HG03469 (cell line): ENCODE results near the gene UQCR10.
A peak's percentile ranks its signal among the peaks of the same experiment; 100 is the strongest.

Experiments used
- ATAC-seq: cut with Tn5 transposase; IDR thresholded peaks from one replicate; pipeline ENCODE4 v1.9.1; 2021; ENCODE audit warnings: mild to moderate bottlenecking, moderate library complexity, moderate number of reproducible peaks; ENCODE audit not compliant: unreplicated experiment

The UQCR10 gene

GRCh38 chr22:29767171-29768051, at the start of gene UQCR10:
TSS of gene UQCR10 (plus strand) at chr22:29767369. CDS start at chr22:29767399, 30 bp downstream.
- peak; percentile 34 for ATAC-seq

GRCh38 chr22:29717789-29718188, 49.4 kb upstream of the UQCR10 start:
- no peak for ATAC-seq

GRCh38 chr22:29718949-29719898, 47.9 kb upstream of the UQCR10 start:
- ATAC-seq: no peak

GRCh38 chr22:29719899-29720645, 47.1 kb upstream of the UQCR10 start, which contains the start of gene CABP7:
TSS of gene CABP7 (plus strand) at chr22:29720003. CDS start at chr22:29720425, 422 bp downstream.
- no peak for ATAC-seq

GRCh38 chr22:29720811-29721323, 46.3 kb upstream of the UQCR10 start:
- no peak for ATAC-seq

- no peak for ATAC-seq
These were observed 45.0 kb upstream of the UQCR10 start for GRCh38 chr22:29722151-29722550.

- ATAC-seq: no peak
These were observed 44.6 kb upstream of the UQCR10 start for GRCh38 chr22:29722587-29722986.

- no peak for ATAC-seq
These were observed 43.4 kb upstream of the UQCR10 start for GRCh38 chr22:29723766-29724165.

GRCh38 chr22:29724843-29725242, 42.3 kb upstream of the UQCR10 start:
- no peak for ATAC-seq

GRCh38 chr22:29726106-29726505, 41.1 kb upstream of the UQCR10 start:
- ATAC-seq: no peak

GRCh38 chr22:29726512-29727130, 40.5 kb upstream of the UQCR10 start:
- no peak for ATAC-seq

GRCh38 chr22:29727131-29727523, 40.0 kb upstream of the UQCR10 start:
- ATAC-seq: no peak

GRCh38 chr22:29729161-29729560, 38.0 kb upstream of the UQCR10 start:
- ATAC-seq: no peak

- no peak for ATAC-seq
These were observed 35.9 kb upstream of the UQCR10 start for GRCh38 chr22:29731058-29731850.

GRCh38 chr22:29732883-29733282, 34.3 kb upstream of the UQCR10 start:
- ATAC-seq: no peak

- ATAC-seq: no peak
These were observed 33.6 kb upstream of the UQCR10 start for GRCh38 chr22:29733362-29734201.

- ATAC-seq: no peak
These were observed 32.8 kb upstream of the UQCR10 start for GRCh38 chr22:29734406-29734805.

- no peak for ATAC-seq
These were observed 32.3 kb upstream of the UQCR10 start for GRCh38 chr22:29734838-29735237.
